ENCODE data around the gene CCDC33. TPM values are rescaled to one million over a fixed set of nuclear protein-coding genes. Genes with fewer than 3 reads are reported as not detected.

The CCDC33 gene
- polyA plus RNA-seq, 1 experiment = not detected

- TF ChIP-seq CTCF (IDR thresholded peaks at IDR 0.05; ENCODE audit: low read depth, low read length) = peak; percentile 89
- Histone ChIP-seq H3K27me3 (ENCODE audit: control insufficient read depth, insufficient read depth, low read length) (peaks cover 30% of the 10 kb centered on the region), H3K4me3 (ENCODE audit: low read depth, low read length) (peak overlapping the region; percentile 79), H3K27ac (ENCODE audit: low read depth, low read length) (no peak overlapping the region), H3K9me3 (ENCODE audit: control insufficient read depth, insufficient read depth, low read length) (no peaks in the 10 kb centered on the region; the same call in 1 of the 2 replicates)
- POLR2A ChIA-PET = interaction anchor here (0.6 kb wide), 1 partner anchor 25 kb away, joined by 3 read pairs; no protein-coding TSS in a partner anchor
- CTCF ChIA-PET = interaction anchor here (0.5 to 3.1 kb wide), 30 partner anchors 10 to 395 kb away, joined by 3 to 47 read pairs (median 4); partner anchors contain the start of gene UBL7
- DNase-seq (ENCODE audit: low read depth, low spot score) = no peak
Observed at GRCh38 chr15:74373731-74374647, 137.9 kb downstream of the CCDC33 start.

- Histone ChIP-seq H3K27me3 (ENCODE audit: control insufficient read depth, insufficient read depth, low read length) (peaks cover 29% of the 10 kb centered on the region), H3K9me3 (ENCODE audit: control insufficient read depth, insufficient read depth, low read length) (no peaks in the 10 kb centered on the region; the same call in 1 of the 2 replicates), H3K4me3 (ENCODE audit: low read depth, low read length) (peak overlapping the region; percentile 79), H3K27ac (ENCODE audit: low read depth, low read length) (no peak overlapping the region)
- TF ChIP-seq CTCF (IDR thresholded peaks at IDR 0.05; ENCODE audit: low read depth, low read length) = no peak
- POLR2A ChIA-PET = no interaction called here
- CTCF ChIA-PET = interaction anchor here (0.5 to 2.9 kb wide), 21 partner anchors 10 to 394 kb away, joined by 3 to 47 read pairs (median 3); no protein-coding TSS in a partner anchor
- no peak for DNase-seq (ENCODE audit: low read depth, low spot score)
Observed at GRCh38 chr15:74374648-74375302, 138.6 kb downstream of the CCDC33 start.

GRCh38 chr15:74375303-74375693 lies 139.2 kb downstream of the CCDC33 start:
- Histone ChIP-seq H3K9me3 (ENCODE audit: control insufficient read depth, insufficient read depth, low read length) (no peaks in the 10 kb centered on the region; the same call in 1 of the 2 replicates), H3K27ac (ENCODE audit: low read depth, low read length) (no peak overlapping the region), H3K4me3 (ENCODE audit: low read depth, low read length) (no peak overlapping the region), H3K27me3 (ENCODE audit: control insufficient read depth, insufficient read depth, low read length) (peaks cover 24% of the 10 kb centered on the region)
- ChIA-PET CTCF (interaction anchor here (0.8 to 2.9 kb wide), 14 partner anchors 9 to 393 kb away, joined by 3 to 47 read pairs (median 4); no protein-coding TSS in a partner anchor), POLR2A (no interaction called here)
- DNase-seq (ENCODE audit: low read depth, low spot score) = no peak
- TF ChIP-seq CTCF (IDR thresholded peaks at IDR 0.05; ENCODE audit: low read depth, low read length) = peak; percentile 92

- H3K27me3 ChIP-seq (ENCODE audit: control insufficient read depth, insufficient read depth, low read length) = peaks cover 17% of the 10 kb centered on the region
- TF ChIP-seq CTCF (IDR thresholded peaks at IDR 0.05; ENCODE audit: low read depth, low read length) = no peak
- no peak overlapping the region for H3K27ac ChIP-seq (ENCODE audit: low read depth, low read length)
- H3K4me3 ChIP-seq (ENCODE audit: low read depth, low read length) = no peak overlapping the region
- POLR2A ChIA-PET = no interaction called here
- no peaks in the 10 kb centered on the region; the same call in 1 of the 2 replicates for H3K9me3 ChIP-seq (ENCODE audit: control insufficient read depth, insufficient read depth, low read length)
- DNase-seq (ENCODE audit: low read depth, low spot score) = no peak
- CTCF ChIA-PET = interaction anchor here (0.6 to 2.9 kb wide), 13 partner anchors 8 to 392 kb away, joined by 3 to 47 read pairs (median 5); partner anchors contain the start of gene UBL7
Observed at GRCh38 chr15:74376226-74376625, 140.1 kb downstream of the CCDC33 start.

Measured in AG04450 (cell line).